ENCODE data around the gene FOXO1. TPM values are rescaled to one million over a fixed set of nuclear protein-coding genes. Genes with fewer than 3 reads are reported as not detected.

The FOXO1 gene
- total and polyA plus RNA-seq, 2 experiments from 2014 or later: 32.4 to 68.0 TPM

DNA sequence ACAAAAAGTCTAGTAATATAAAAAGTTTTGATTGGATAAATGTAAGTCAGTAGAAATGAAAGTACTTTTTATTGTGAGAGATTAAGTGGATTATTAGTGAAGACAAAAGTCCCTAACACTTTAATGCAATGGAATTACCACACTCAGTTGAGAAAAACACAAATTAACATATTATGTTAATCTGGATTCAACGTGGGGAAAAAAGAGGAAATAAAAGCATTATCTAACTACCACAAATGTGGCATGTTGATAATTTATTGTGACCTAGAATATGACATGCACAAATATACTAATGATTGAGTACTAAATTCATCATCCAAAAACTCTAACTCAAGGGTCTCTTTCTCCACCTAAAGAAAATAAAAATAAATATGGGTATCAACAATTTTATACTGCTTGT is 41.5 kb downstream of the FOXO1 start:
- peaks cover 77% of the 10 kb centered on the region for H4K20me1 ChIP-seq (replicated peaks; ENCODE audit: insufficient read depth)
- H3K79me2 ChIP-seq (replicated peaks; ENCODE audit: insufficient read depth): peaks cover 100% of the 10 kb centered on the region
- ATAC-seq: no peak

More for the DNA sequence above, 41.5 kb downstream of the FOXO1 start:
- no peak overlapping the region for H3K4me3 Mint-ChIP-seq
- TF ChIP-seq, protein P1, sequence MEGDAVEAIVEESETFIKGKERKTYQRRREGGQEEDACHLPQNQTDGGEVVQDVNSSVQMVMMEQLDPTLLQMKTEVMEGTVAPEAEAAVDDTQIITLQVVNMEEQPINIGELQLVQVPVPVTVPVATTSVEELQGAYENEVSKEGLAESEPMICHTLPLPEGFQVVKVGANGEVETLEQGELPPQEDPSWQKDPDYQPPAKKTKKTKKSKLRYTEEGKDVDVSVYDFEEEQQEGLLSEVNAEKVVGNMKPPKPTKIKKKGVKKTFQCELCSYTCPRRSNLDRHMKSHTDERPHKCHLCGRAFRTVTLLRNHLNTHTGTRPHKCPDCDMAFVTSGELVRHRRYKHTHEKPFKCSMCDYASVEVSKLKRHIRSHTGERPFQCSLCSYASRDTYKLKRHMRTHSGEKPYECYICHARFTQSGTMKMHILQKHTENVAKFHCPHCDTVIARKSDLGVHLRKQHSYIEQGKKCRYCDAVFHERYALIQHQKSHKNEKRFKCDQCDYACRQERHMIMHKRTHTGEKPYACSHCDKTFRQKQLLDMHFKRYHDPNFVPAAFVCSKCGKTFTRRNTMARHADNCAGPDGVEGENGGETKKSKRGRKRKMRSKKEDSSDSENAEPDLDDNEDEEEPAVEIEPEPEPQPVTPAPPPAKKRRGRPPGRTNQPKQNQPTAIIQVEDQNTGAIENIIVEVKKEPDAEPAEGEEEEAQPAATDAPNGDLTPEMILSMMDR (conservative IDR thresholded peaks at IDR 0.05; ENCODE audit: low read depth in 2 of 2): no peak
- TF ChIP-seq, protein P2, sequence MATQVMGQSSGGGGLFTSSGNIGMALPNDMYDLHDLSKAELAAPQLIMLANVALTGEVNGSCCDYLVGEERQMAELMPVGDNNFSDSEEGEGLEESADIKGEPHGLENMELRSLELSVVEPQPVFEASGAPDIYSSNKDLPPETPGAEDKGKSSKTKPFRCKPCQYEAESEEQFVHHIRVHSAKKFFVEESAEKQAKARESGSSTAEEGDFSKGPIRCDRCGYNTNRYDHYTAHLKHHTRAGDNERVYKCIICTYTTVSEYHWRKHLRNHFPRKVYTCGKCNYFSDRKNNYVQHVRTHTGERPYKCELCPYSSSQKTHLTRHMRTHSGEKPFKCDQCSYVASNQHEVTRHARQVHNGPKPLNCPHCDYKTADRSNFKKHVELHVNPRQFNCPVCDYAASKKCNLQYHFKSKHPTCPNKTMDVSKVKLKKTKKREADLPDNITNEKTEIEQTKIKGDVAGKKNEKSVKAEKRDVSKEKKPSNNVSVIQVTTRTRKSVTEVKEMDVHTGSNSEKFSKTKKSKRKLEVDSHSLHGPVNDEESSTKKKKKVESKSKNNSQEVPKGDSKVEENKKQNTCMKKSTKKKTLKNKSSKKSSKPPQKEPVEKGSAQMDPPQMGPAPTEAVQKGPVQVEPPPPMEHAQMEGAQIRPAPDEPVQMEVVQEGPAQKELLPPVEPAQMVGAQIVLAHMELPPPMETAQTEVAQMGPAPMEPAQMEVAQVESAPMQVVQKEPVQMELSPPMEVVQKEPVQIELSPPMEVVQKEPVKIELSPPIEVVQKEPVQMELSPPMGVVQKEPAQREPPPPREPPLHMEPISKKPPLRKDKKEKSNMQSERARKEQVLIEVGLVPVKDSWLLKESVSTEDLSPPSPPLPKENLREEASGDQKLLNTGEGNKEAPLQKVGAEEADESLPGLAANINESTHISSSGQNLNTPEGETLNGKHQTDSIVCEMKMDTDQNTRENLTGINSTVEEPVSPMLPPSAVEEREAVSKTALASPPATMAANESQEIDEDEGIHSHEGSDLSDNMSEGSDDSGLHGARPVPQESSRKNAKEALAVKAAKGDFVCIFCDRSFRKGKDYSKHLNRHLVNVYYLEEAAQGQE (IDR thresholded peaks at IDR 0.05; ENCODE audit: unreplicated experiment): no peak
- TF ChIP-seq EZH2phosphoT487 (IDR thresholded peaks at IDR 0.05; ENCODE audit: unreplicated experiment): no peak
- no peak for TF ChIP-seq NANOG (IDR thresholded peaks at IDR 0.05; ENCODE audit: borderline replicate concordance)
- TF ChIP-seq CREB1 (CRISPR knock-in tag; IDR thresholded peaks at IDR 0.05; ENCODE audit: low read depth): no peak
- TF ChIP-seq ZNF114 (CRISPR knock-in tag; IDR thresholded peaks at IDR 0.05): no peak
- TF ChIP-seq, protein P3, sequence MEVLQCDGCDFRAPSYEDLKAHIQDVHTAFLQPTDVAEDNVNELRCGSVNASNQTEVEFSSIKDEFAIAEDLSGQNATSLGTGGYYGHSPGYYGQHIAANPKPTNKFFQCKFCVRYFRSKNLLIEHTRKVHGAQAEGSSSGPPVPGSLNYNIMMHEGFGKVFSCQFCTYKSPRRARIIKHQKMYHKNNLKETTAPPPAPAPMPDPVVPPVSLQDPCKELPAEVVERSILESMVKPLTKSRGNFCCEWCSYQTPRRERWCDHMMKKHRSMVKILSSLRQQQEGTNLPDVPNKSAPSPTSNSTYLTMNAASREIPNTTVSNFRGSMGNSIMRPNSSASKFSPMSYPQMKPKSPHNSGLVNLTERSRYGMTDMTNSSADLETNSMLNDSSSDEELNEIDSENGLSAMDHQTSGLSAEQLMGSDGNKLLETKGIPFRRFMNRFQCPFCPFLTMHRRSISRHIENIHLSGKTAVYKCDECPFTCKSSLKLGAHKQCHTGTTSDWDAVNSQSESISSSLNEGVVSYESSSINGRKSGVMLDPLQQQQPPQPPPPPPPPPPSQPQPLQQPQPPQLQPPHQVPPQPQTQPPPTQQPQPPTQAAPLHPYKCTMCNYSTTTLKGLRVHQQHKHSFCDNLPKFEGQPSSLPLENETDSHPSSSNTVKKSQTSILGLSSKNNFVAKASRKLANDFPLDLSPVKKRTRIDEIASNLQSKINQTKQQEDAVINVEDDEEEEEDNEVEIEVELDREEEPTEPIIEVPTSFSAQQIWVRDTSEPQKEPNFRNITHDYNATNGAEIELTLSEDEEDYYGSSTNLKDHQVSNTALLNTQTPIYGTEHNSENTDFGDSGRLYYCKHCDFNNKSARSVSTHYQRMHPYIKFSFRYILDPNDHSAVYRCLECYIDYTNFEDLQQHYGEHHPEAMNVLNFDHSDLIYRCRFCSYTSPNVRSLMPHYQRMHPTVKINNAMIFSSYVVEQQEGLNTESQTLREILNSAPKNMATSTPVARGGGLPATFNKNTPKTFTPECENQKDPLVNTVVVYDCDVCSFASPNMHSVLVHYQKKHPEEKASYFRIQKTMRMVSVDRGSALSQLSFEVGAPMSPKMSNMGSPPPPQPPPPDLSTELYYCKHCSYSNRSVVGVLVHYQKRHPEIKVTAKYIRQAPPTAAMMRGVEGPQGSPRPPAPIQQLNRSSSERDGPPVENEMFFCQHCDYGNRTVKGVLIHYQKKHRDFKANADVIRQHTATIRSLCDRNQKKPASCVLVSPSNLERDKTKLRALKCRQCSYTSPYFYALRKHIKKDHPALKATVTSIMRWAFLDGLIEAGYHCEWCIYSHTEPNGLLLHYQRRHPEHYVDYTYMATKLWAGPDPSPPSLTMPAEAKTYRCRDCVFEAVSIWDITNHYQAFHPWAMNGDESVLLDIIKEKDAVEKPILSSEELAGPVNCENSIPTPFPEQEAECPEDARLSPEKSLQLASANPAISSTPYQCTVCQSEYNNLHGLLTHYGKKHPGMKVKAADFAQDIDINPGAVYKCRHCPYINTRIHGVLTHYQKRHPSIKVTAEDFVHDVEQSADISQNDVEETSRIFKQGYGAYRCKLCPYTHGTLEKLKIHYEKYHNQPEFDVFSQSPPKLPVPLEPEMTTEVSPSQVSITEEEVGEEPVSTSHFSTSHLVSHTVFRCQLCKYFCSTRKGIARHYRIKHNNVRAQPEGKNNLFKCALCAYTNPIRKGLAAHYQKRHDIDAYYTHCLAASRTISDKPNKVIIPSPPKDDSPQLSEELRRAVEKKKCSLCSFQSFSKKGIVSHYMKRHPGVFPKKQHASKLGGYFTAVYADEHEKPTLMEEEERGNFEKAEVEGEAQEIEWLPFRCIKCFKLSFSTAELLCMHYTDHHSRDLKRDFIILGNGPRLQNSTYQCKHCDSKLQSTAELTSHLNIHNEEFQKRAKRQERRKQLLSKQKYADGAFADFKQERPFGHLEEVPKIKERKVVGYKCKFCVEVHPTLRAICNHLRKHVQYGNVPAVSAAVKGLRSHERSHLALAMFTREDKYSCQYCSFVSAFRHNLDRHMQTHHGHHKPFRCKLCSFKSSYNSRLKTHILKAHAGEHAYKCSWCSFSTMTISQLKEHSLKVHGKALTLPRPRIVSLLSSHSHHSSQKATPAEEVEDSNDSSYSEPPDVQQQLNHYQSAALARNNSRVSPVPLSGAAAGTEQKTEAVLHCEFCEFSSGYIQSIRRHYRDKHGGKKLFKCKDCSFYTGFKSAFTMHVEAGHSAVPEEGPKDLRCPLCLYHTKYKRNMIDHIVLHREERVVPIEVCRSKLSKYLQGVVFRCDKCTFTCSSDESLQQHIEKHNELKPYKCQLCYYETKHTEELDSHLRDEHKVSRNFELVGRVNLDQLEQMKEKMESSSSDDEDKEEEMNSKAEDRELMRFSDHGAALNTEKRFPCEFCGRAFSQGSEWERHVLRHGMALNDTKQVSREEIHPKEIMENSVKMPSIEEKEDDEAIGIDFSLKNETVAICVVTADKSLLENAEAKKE (CRISPR knock-in tag; IDR thresholded peaks at IDR 0.05): no peak
- TF ChIP-seq, protein P4, sequence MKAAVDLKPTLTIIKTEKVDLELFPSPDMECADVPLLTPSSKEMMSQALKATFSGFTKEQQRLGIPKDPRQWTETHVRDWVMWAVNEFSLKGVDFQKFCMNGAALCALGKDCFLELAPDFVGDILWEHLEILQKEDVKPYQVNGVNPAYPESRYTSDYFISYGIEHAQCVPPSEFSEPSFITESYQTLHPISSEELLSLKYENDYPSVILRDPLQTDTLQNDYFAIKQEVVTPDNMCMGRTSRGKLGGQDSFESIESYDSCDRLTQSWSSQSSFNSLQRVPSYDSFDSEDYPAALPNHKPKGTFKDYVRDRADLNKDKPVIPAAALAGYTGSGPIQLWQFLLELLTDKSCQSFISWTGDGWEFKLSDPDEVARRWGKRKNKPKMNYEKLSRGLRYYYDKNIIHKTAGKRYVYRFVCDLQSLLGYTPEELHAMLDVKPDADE (IDR thresholded peaks at IDR 0.05): no peak
- TF ChIP-seq JUNB (IDR thresholded peaks at IDR 0.05; ENCODE audit: unreplicated experiment): no peak
- no peak for TF ChIP-seq ZNF331 (CRISPR knock-in tag; IDR thresholded peaks at IDR 0.05; ENCODE audit: low read depth)
- TF ChIP-seq EZH2 (IDR thresholded peaks at IDR 0.05; ENCODE audit: low read depth, unreplicated experiment): no peak
- no peak for TF ChIP-seq STAT1 (IDR thresholded peaks at IDR 0.05; ENCODE audit: unreplicated experiment)
- TF ChIP-seq POLR2AphosphoS5 (IDR thresholded peaks at IDR 0.05; ENCODE audit: low read depth): no peak
- peaks cover 61% of the 10 kb centered on the region for H3K4me1 Mint-ChIP-seq
- peaks cover 6% of the 10 kb centered on the region for H3K27me3 Mint-ChIP-seq (ENCODE audit: insufficient read depth, low read depth, poor library complexity)
- no peak for DNase-seq (ENCODE audit: low spot score)
- peaks cover 66% of the 10 kb centered on the region for H3K4me1 ChIP-seq (ENCODE audit: insufficient read depth)
- no peaks in the 10 kb centered on the region for H3F3A ChIP-seq (replicated peaks; ENCODE audit: low read depth)
- no peak overlapping the region; the same call in 1 of the 2 replicates for H3K27ac Mint-ChIP-seq
- H3K27ac ChIP-seq (ENCODE audit: low read depth): no peak overlapping the region
- H3K9me2 ChIP-seq (ENCODE audit: insufficient read depth): no peaks in the 10 kb centered on the region
- no peaks in the 10 kb centered on the region for H3K27me3 ChIP-seq (ENCODE audit: insufficient read depth)
- peaks cover 19% of the 10 kb centered on the region; the same call in 2 of the 3 replicates for H3K36me3 Mint-ChIP-seq (ENCODE audit: low read depth)
- H3K4me2 ChIP-seq: peak overlapping the region; percentile 5; the same call in 1 of the 2 replicates
- H2AFZ ChIP-seq: no peak overlapping the region
- no peak overlapping the region for H3K4me3 ChIP-seq
- no peaks in the 10 kb centered on the region for H3K36me3 ChIP-seq (ENCODE audit: insufficient read depth)
- no peaks in the 10 kb centered on the region for H3K9me3 Mint-ChIP-seq
